HG03558 (cell line): ENCODE measurements around the gene CDC27.
"Not testable (repeated sequence)": the region's sequence is repeated elsewhere in the genome, so short reads cannot be mapped to it uniquely, and the experiment has no call there.

Experiments
- ATAC-seq: cut with Tn5 transposase; IDR thresholded peaks from one replicate; pipeline ENCODE4 v1.9.1; 2021; ENCODE audit warnings: moderate number of reproducible peaks; ENCODE audit not compliant: unreplicated experiment; ENCODE audit errors: extremely low read depth

The CDC27 gene

GRCh38 chr17:47162013-47162622 lies 27.0 kb downstream of the CDC27 start:
- ATAC-seq: no peak

- no peak for ATAC-seq
Observed at GRCh38 chr17:47159315-47159714, 29.8 kb downstream of the CDC27 start.

- no peak for ATAC-seq
Observed at GRCh38 chr17:47145351-47145750, 43.7 kb downstream of the CDC27 start.

- no peak for ATAC-seq
Observed at GRCh38 chr17:47135235-47135634, 53.9 kb downstream of the CDC27 start.

GRCh38 chr17:47134354-47134753 lies 54.7 kb downstream of the CDC27 start:
- not testable (repeated sequence) for ATAC-seq

- no peak for ATAC-seq
Observed at GRCh38 chr17:47131761-47132160, 57.3 kb downstream of the CDC27 start.

- ATAC-seq: not testable (repeated sequence)
Observed at GRCh38 chr17:47126835-47127234, 62.3 kb downstream of the CDC27 start.

- not testable (repeated sequence) for ATAC-seq
Observed at GRCh38 chr17:47123262-47123661, 65.8 kb downstream of the CDC27 start.

- no peak for ATAC-seq
Observed at GRCh38 chr17:47120521-47121095, 68.5 kb downstream of the CDC27 start.

GRCh38 chr17:47119746-47120520 lies 69.2 kb downstream of the CDC27 start:
- ATAC-seq: no peak

GRCh38 chr17:47117386-47117785 lies 71.7 kb downstream of the CDC27 start:
- ATAC-seq: no peak

- ATAC-seq: no peak
Observed at GRCh38 chr17:47106130-47106529, 83.0 kb downstream of the CDC27 start.

- not testable (repeated sequence) for ATAC-seq
Observed at GRCh38 chr17:47105246-47105645, 83.8 kb downstream of the CDC27 start.

GRCh38 chr17:47102914-47103313 lies 86.2 kb downstream of the CDC27 start:
- ATAC-seq: no peak

GRCh38 chr17:47099987-47100711 lies 88.9 kb downstream of the CDC27 start:
- ATAC-seq: peak; percentile 87

- ATAC-seq: peak; percentile 4
Observed at GRCh38 chr17:47099451-47099986, 89.6 kb downstream of the CDC27 start.

GRCh38 chr17:47096343-47096742 lies 92.8 kb downstream of the CDC27 start:
- no peak for ATAC-seq

GRCh38 chr17:47095268-47095667 lies 93.8 kb downstream of the CDC27 start:
- ATAC-seq: no peak

- no peak for ATAC-seq
Observed at GRCh38 chr17:47087093-47087492, 102.0 kb downstream of the CDC27 start.

GRCh38 chr17:47085736-47086135 lies 103.4 kb downstream of the CDC27 start:
- ATAC-seq: no peak

GRCh38 chr17:47078801-47079200 lies 110.3 kb downstream of the CDC27 start:
- ATAC-seq: no peak
